GM19239 (cell line): ENCODE measurements around the gene CHST11.

Source experiments
- DNase-seq: peaks from one replicate; pipeline ENCODE4 v3.0.0; 2011; ENCODE audit warnings: low spot score; ENCODE audit not compliant: insufficient read length
- FAIRE-seq: peaks from 2 replicates; lab custom pipeline; 2011; peaks lifted over from hg19 to GRCh38; lab: Jason Lieb, UNC

The CHST11 gene

GRCh38 chr12:104758771-104759170, 302.0 kb downstream of the CHST11 start:
- FAIRE-seq, result no peak
- no peak for DNase-seq

GRCh38 chr12:104761091-104761490, 304.3 kb downstream of the CHST11 start:
- FAIRE-seq (no peak), DNase-seq (no peak)

- DNase-seq, result no peak
- no peak for FAIRE-seq
These were observed 304.9 kb downstream of the CHST11 start for GRCh38 chr12:104761611-104762010.

GRCh38 chr12:104763168-104763805, 306.5 kb downstream of the CHST11 start:
- FAIRE-seq, result no peak
- no peak for DNase-seq

GRCh38 chr12:104764225-104765091, 307.7 kb downstream of the CHST11 start:
- peak; percentile 73 for FAIRE-seq
- DNase-seq, result no peak

- FAIRE-seq (no peak), DNase-seq (no peak)
These were observed 310.5 kb downstream of the CHST11 start for GRCh38 chr12:104767261-104767660.

- no peak for FAIRE-seq
- no peak for DNase-seq
These were observed 311.3 kb downstream of the CHST11 start for GRCh38 chr12:104768033-104768432.

- FAIRE-seq, result no peak
- DNase-seq, result no peak
These were observed 312.4 kb downstream of the CHST11 start for GRCh38 chr12:104769144-104769561.

GRCh38 chr12:104772336-104772735, 315.6 kb downstream of the CHST11 start:
- DNase-seq (no peak), FAIRE-seq (no peak)

- FAIRE-seq (no peak), DNase-seq (no peak)
These were observed 319.0 kb downstream of the CHST11 start for GRCh38 chr12:104775731-104776231.

- no peak for FAIRE-seq
These were observed 322.4 kb downstream of the CHST11 start for GRCh38 chr12:104779134-104779533.

GRCh38 chr12:104782296-104782695, 325.5 kb downstream of the CHST11 start:
- DNase-seq, result no peak
- FAIRE-seq, result no peak

More at GRCh38 chr12:104779134-104779533, 322.4 kb downstream of the CHST11 start:
- DNase-seq, result no peak

GRCh38 chr12:104784592-104784991, 327.8 kb downstream of the CHST11 start:
- FAIRE-seq (no peak), DNase-seq (no peak)

GRCh38 chr12:104785886-104786285, 329.1 kb downstream of the CHST11 start:
- DNase-seq, result no peak
- FAIRE-seq, result no peak

GRCh38 chr12:104786352-104786751, 329.6 kb downstream of the CHST11 start:
- no peak for FAIRE-seq

GRCh38 chr12:104788840-104789271, 332.1 kb downstream of the CHST11 start:
- FAIRE-seq, result no peak
- DNase-seq, result no peak

More at GRCh38 chr12:104786352-104786751, 329.6 kb downstream of the CHST11 start:
- no peak for DNase-seq

GRCh38 chr12:104790296-104791125, 333.8 kb downstream of the CHST11 start:
- peak; percentile 10 for DNase-seq
- FAIRE-seq, result peak; percentile 58

- FAIRE-seq (no peak), DNase-seq (no peak)
These were observed 335.8 kb downstream of the CHST11 start for GRCh38 chr12:104792570-104792969.

GRCh38 chr12:104793285-104793684, 336.5 kb downstream of the CHST11 start:
- FAIRE-seq (no peak), DNase-seq (no peak)

GRCh38 chr12:104793968-104794367, 337.2 kb downstream of the CHST11 start:
- FAIRE-seq (no peak), DNase-seq (no peak)
